Omental fat pad (tissue), 4 donors: Measurements from ENCODE around the gene MUC13. TPM values are rescaled to one million over a fixed set of nuclear protein-coding genes. Genes with fewer than 3 reads are reported as not detected.

Experiments
- ATAC-seq: fragments of 150-250 bp; one replicate; pipeline ENCODE4 v1.9.1; 2016; ENCODE audit warnings: mild to moderate bottlenecking, moderate library complexity; ENCODE audit not compliant: low FRiP score
- DNase-seq: peaks from one replicate; pipeline ENCODE4 v3.0.0-alpha.2; 2019; ENCODE audit warnings: low spot score
- CTCF ChIP-seq, 3 donors: fragments of 450-650 bp; IDR thresholded peaks; one replicate each; pipeline ENCODE4 v1.5.1; 2016 to 2017; ENCODE audit warnings: antibody characterized with exemption in 3 of 3, mild to moderate bottlenecking in 3 of 3, moderate library complexity in 2 of 3
- total RNA-seq, 4 donors: library from RNA; depleted of rRNA; stranded (reverse); fragments of >200 nt; gene quantifications; one replicate each; pipeline ENCODE4 v1.1.0, GENCODE V29; 2016

The MUC13 gene
- total RNA-seq, 4 donors from 2014 or later = not detected

DNA sequence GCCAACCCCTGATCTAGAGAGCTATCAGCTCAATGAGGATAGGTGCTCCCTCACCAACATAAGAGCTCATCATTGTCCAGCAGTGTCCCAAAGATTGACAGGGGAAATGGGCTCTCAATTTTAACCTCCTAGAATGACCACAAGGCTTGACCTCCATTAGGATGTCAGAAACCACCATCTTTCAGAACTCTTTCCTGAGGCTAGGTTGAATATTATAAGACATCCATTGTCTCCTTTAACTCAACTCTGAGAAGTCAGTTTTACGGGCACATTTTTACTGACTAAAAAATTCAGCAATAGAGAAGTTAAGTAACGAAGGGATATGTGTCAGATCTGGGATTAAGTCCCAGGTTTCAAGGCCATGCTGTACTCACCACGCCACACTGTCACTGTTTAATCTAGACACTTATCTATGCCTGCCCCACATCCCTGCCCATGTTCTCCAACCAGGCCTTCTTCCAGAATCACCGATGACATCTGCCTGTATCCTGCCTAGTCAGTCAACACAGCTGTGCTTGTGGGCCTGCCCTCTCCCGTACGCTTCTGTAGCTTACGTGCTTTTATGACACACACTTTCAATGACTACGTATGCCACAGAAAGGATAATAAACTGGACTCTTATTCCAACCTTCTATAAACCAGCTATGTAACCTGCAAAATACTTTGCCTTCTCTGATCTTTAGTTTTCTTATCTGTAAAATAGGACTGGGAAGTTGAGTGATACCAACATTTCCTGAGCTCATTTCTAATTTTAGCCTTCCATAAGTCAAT lies 17.1 kb upstream of the MUC13 start:
- ATAC-seq = no peak
- TF ChIP-seq CTCF (IDR thresholded peaks at IDR 0.05) = no peak
- DNase-seq = no peak

GRCh38 chr3:124950026-124950425 lies 15.5 kb upstream of the MUC13 start:
- no peak for DNase-seq
- TF ChIP-seq CTCF (IDR thresholded peaks at IDR 0.05) = no peak
- no peak for ATAC-seq

GRCh38 chr3:124942613-124943012 lies 8.1 kb upstream of the MUC13 start:
- ATAC-seq = no peak
- no peak for DNase-seq

DNA sequence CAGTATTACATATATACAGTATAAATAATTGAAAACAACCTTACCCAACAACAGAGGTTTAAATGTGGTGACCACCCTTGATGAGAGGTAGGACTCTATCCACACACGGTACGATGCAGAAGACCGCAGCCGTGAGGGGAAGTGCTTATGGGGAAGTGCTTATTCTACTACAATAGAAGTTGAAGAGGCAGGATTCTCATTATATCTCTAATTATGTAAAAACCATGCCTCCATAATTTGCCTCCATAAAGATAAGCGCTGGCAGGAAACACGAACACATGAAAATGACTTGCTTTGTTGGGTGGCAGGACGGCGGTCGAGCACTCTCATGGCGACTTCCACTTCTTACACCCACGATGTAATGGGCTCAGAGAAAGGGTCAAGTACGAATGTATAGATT lies 7.2 kb upstream of the MUC13 start:
- no peak for TF ChIP-seq CTCF (IDR thresholded peaks at IDR 0.05)
- ATAC-seq (no peak), DNase-seq (no peak)

More at GRCh38 chr3:124942613-124943012, 8.1 kb upstream of the MUC13 start:
- no peak for TF ChIP-seq CTCF (IDR thresholded peaks at IDR 0.05)

- TF ChIP-seq CTCF (IDR thresholded peaks at IDR 0.05) = no peak
- ATAC-seq (no peak), DNase-seq (no peak)
Observed at GRCh38 chr3:124939661-124940060, 5.1 kb upstream of the MUC13 start.

DNA sequence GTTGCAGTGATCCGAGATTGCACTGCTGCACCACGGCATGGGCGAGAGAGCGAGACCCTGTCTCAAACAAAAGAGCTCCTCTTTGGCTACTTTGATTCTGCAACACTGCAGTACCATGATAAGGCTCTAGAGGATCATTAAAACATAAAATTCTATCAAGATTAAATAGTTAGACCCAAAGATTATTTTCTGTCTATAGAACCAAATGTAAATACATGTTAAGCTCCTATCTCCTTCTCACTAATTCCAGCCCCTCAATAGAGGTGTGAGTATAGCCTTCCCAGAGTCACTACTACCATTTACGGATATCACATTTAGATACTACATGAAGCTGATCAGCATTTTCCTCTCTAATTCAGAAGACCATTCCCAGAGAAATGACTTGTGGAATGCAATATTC lies 4.3 kb upstream of the MUC13 start:
- DNase-seq = no peak
- ATAC-seq = no peak
- TF ChIP-seq CTCF (IDR thresholded peaks at IDR 0.05) = no peak

GRCh38 chr3:124937049-124937448 lies 2.5 kb upstream of the MUC13 start:
- TF ChIP-seq CTCF (IDR thresholded peaks at IDR 0.05) = no peak
- no peak for ATAC-seq
- DNase-seq = no peak
